Measurements from ENCODE around the gene CCL22. TPM values are rescaled to one million over a fixed set of nuclear protein-coding genes. Genes with fewer than 3 reads are reported as not detected.

Gene CCL22
- total and polyA plus RNA-seq, 2 donors: 1.8 to 11.0 TPM

Other genes with a start within 250 kb of the CCL22 start
- gene PSME3IP1, start 172.7 kb upstream of the CCL22 start, total RNA-seq: 81.8 TPM
- 93.1 TPM for gene PSME3IP1, start 172.7 kb upstream of the CCL22 start, polyA plus RNA-seq
- 29.6 TPM for gene RSPRY1, start 172.5 kb upstream of the CCL22 start, total RNA-seq
- 19.4 TPM for gene RSPRY1, start 172.5 kb upstream of the CCL22 start, polyA plus RNA-seq
- gene ARL2BP, start 113.5 kb upstream of the CCL22 start, total RNA-seq: 41.4 TPM
- gene ARL2BP, start 113.5 kb upstream of the CCL22 start, polyA plus RNA-seq: 54.7 TPM
- 1.2 TPM for gene PLLP, start 74.1 kb upstream of the CCL22 start, total RNA-seq
- 4.9 TPM for gene PLLP, start 74.1 kb upstream of the CCL22 start, polyA plus RNA-seq
- gene CX3CL1, start 13.7 kb downstream of the CCL22 start, total RNA-seq: 1.4 TPM
- 7.2 TPM for gene CX3CL1, start 13.7 kb downstream of the CCL22 start, polyA plus RNA-seq
- gene CCL17, start 46.0 kb downstream of the CCL22 start, total RNA-seq: 32.6 TPM
- gene CCL17, start 46.0 kb downstream of the CCL22 start, polyA plus RNA-seq: 38.6 TPM
- 49.8 TPM for gene CIAPIN1, start 88.6 kb downstream of the CCL22 start, total RNA-seq
- 61.9 TPM for gene CIAPIN1, start 88.6 kb downstream of the CCL22 start, polyA plus RNA-seq
- gene COQ9, start 88.7 kb downstream of the CCL22 start, total RNA-seq: 42.4 TPM
- 67.5 TPM for gene COQ9, start 88.7 kb downstream of the CCL22 start, polyA plus RNA-seq
- gene POLR2C, start 103.9 kb downstream of the CCL22 start, total RNA-seq: 60.6 TPM
- gene POLR2C, start 103.9 kb downstream of the CCL22 start, polyA plus RNA-seq: 56.5 TPM
- 4.1 TPM for gene DOK4, start 127.7 kb downstream of the CCL22 start, total RNA-seq
- gene DOK4, start 127.7 kb downstream of the CCL22 start, polyA plus RNA-seq: 11.8 TPM
- gene CCDC102A, start 177.8 kb downstream of the CCL22 start, total RNA-seq: 8.7 TPM
- gene CCDC102A, start 177.8 kb downstream of the CCL22 start, polyA plus RNA-seq: 6.8 TPM
- 1.9 TPM for gene ADGRG5, start 183.9 kb downstream of the CCL22 start, total RNA-seq
- gene ADGRG5, start 183.9 kb downstream of the CCL22 start, polyA plus RNA-seq: 3.5 TPM

All from thymus (tissue), 2 donors.